HEK293T (cell line): Measurements from ENCODE around the gene CGNL1.

Source experiments
- ARNT ChIP-seq: fragments of 450-650 bp; IDR thresholded peaks from 2 replicates; pipeline ENCODE4 v1.6.1; 2017; ENCODE audit warnings: mild to moderate bottlenecking
- BHLHE40 ChIP-seq: fragments of 450-650 bp; IDR thresholded peaks from 2 replicates; pipeline ENCODE4 v1.6.1; 2016; ENCODE audit warnings: mild to moderate bottlenecking, moderate library complexity, borderline replicate concordance
- ELF4 ChIP-seq: fragments of 450-650 bp; IDR thresholded peaks from 2 replicates; pipeline ENCODE4 v1.6.1; 2017; ENCODE audit warnings: antibody characterized with exemption
- FOXA1 ChIP-seq: fragments of 450-650 bp; IDR thresholded peaks from 2 replicates; pipeline ENCODE4 v1.6.1; 2016; ENCODE audit warnings: mild to moderate bottlenecking
- FOXK2 ChIP-seq: fragments of 450-650 bp; IDR thresholded peaks from 2 replicates; pipeline ENCODE4 v1.6.1; 2016; ENCODE audit warnings: mild to moderate bottlenecking
- FOXM1 ChIP-seq: fragments of 450-650 bp; IDR thresholded peaks from 2 replicates; pipeline ENCODE4 v1.6.1; 2017; ENCODE audit warnings: mild to moderate bottlenecking, borderline replicate concordance
- HDGF ChIP-seq: fragments of 450-650 bp; IDR thresholded peaks from 2 replicates; pipeline ENCODE4 v1.6.1; 2017; ENCODE audit warnings: antibody characterized with exemption, borderline replicate concordance
- LEF1 ChIP-seq: fragments of 450-650 bp; IDR thresholded peaks from 2 replicates; pipeline ENCODE4 v1.6.1; 2017; ENCODE audit warnings: mild to moderate bottlenecking, borderline replicate concordance
- NFRKB ChIP-seq: fragments of 450-650 bp; IDR thresholded peaks from 2 replicates; pipeline ENCODE4 v1.6.1; 2016; ENCODE audit warnings: mild to moderate bottlenecking, moderate library complexity
- SP1 ChIP-seq: fragments of 450-650 bp; IDR thresholded peaks from 2 replicates; pipeline ENCODE4 v1.6.1; 2017
- SUZ12 ChIP-seq: fragments of 450-650 bp; IDR thresholded peaks from 2 replicates; pipeline ENCODE4 v1.6.1; 2016; ENCODE audit warnings: mild to moderate bottlenecking
- TARDBP ChIP-seq: fragments of 450-650 bp; IDR thresholded peaks from 2 replicates; pipeline ENCODE4 v1.6.1; 2016
- ZNF384 ChIP-seq: fragments of 450-650 bp; IDR thresholded peaks from 2 replicates; pipeline ENCODE4 v1.6.1; 2016
- TF ChIP-seq, protein P1 (sequence below): fragments of 450-650 bp; IDR thresholded peaks from 2 replicates; pipeline ENCODE4 v1.6.1; 2016

GRCh38 chr15:57600197-57600596, 223.9 kb downstream of the CGNL1 start:
- TF ChIP-seq ELF4 (no peak), LEF1 (no peak), ARNT (no peak), FOXK2 (no peak), BHLHE40 (no peak), ZNF384 (no peak), NFRKB (no peak), FOXA1 (no peak), HDGF (no peak), SP1 (no peak), FOXM1 (no peak), TARDBP (no peak), SUZ12 (no peak)
- TF ChIP-seq, protein P1, sequence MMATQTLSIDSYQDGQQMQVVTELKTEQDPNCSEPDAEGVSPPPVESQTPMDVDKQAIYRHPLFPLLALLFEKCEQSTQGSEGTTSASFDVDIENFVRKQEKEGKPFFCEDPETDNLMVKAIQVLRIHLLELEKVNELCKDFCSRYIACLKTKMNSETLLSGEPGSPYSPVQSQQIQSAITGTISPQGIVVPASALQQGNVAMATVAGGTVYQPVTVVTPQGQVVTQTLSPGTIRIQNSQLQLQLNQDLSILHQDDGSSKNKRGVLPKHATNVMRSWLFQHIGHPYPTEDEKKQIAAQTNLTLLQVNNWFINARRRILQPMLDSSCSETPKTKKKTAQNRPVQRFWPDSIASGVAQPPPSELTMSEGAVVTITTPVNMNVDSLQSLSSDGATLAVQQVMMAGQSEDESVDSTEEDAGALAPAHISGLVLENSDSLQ, result no peak
